ENCODE data around the gene DHRS7B.
"Not testable (repeated sequence)": the region's sequence is repeated elsewhere in the genome, so short reads cannot be mapped to it uniquely, and the experiment has no call there.

The DHRS7B gene

GRCh38 chr17:21085280-21085679 lies 41.5 kb upstream of the DHRS7B start:
- not testable (repeated sequence) for H3K4me1 ChIP-seq (ENCODE audit: control insufficient read depth, low read depth, low read length); H2BK120ac ChIP-seq (ENCODE audit: low read depth, low read length); H3K56ac ChIP-seq (ENCODE audit: low read length); H3K4ac ChIP-seq (ENCODE audit: low read depth, low read length); H3K36me3 ChIP-seq (ENCODE audit: control insufficient read depth, insufficient read depth, low read length); H2BK5ac ChIP-seq (ENCODE audit: low read length); H3K79me2 ChIP-seq (ENCODE audit: control insufficient read depth, insufficient read depth, low read length); H3K27ac ChIP-seq (ENCODE audit: low read depth, low read length); H3K18ac ChIP-seq (ENCODE audit: low read length); H3K4me3 ChIP-seq (ENCODE audit: low read length); H4K8ac ChIP-seq (ENCODE audit: low read depth, low read length); H2BK15ac ChIP-seq (replicated peaks; ENCODE audit: low read depth); H3K4me2 ChIP-seq (ENCODE audit: low read length); H3K79me1 ChIP-seq (ENCODE audit: low read length); H2AK5ac ChIP-seq (ENCODE audit: low read length); H3K23ac ChIP-seq (ENCODE audit: low read length); DNase-seq; H3K9ac ChIP-seq (ENCODE audit: low read length); H3K27me3 ChIP-seq (ENCODE audit: insufficient read depth, low read length, poor library complexity); H4K5ac ChIP-seq (ENCODE audit: low read length)
- WGBS (ENCODE audit: extremely low coverage, insufficient coverage, low lambda C conversion rate) = no CpG with 5 or more reads among the region's 1 CpG

GRCh38 chr17:21085707-21086106 lies 41.1 kb upstream of the DHRS7B start:
- Histone ChIP-seq H2AK5ac (ENCODE audit: low read length) (no peak overlapping the region), H3K36me3 (ENCODE audit: control insufficient read depth, insufficient read depth, low read length) (no peaks in the 10 kb centered on the region), H3K4me3 (ENCODE audit: low read length) (no peak overlapping the region), H3K27me3 (ENCODE audit: insufficient read depth, low read length, poor library complexity) (no peaks in the 10 kb centered on the region), H4K8ac (ENCODE audit: low read depth, low read length) (no peak overlapping the region), H3K56ac (ENCODE audit: low read length) (no peak overlapping the region), H3K4me1 (ENCODE audit: control insufficient read depth, low read depth, low read length) (no peaks in the 10 kb centered on the region), H2BK5ac (ENCODE audit: low read length) (no peak overlapping the region), H3K18ac (ENCODE audit: low read length) (no peak overlapping the region), H3K27ac (ENCODE audit: low read depth, low read length) (no peak overlapping the region), H3K79me2 (ENCODE audit: control insufficient read depth, insufficient read depth, low read length) (no peaks in the 10 kb centered on the region), H2BK120ac (ENCODE audit: low read depth, low read length) (no peak overlapping the region), H3K4me2 (ENCODE audit: low read length) (no peak overlapping the region), H2BK15ac (replicated peaks; ENCODE audit: low read depth) (no peak overlapping the region), H3K9ac (ENCODE audit: low read length) (no peak overlapping the region), H3K4ac (ENCODE audit: low read depth, low read length) (no peak overlapping the region), H4K5ac (ENCODE audit: low read length) (no peak overlapping the region), H3K23ac (ENCODE audit: low read length) (no peak overlapping the region), H3K79me1 (ENCODE audit: low read length) (no peaks in the 10 kb centered on the region)
- DNase-seq = no peak
- WGBS (ENCODE audit: extremely low coverage, insufficient coverage, low lambda C conversion rate) = no CpG with 5 or more reads among the region's 32 CpGs

- Histone ChIP-seq H3K27ac (ENCODE audit: low read depth, low read length) (no peak overlapping the region), H3K79me2 (ENCODE audit: control insufficient read depth, insufficient read depth, low read length) (no peaks in the 10 kb centered on the region), H3K18ac (ENCODE audit: low read length) (no peak overlapping the region), H3K79me1 (ENCODE audit: low read length) (no peaks in the 10 kb centered on the region), H3K9ac (ENCODE audit: low read length) (no peak overlapping the region), H3K56ac (ENCODE audit: low read length) (no peak overlapping the region), H2BK5ac (ENCODE audit: low read length) (no peak overlapping the region), H3K4ac (ENCODE audit: low read depth, low read length) (no peak overlapping the region), H2BK120ac (ENCODE audit: low read depth, low read length) (no peak overlapping the region), H3K36me3 (ENCODE audit: control insufficient read depth, insufficient read depth, low read length) (no peaks in the 10 kb centered on the region), H3K27me3 (ENCODE audit: insufficient read depth, low read length, poor library complexity) (no peaks in the 10 kb centered on the region), H2AK5ac (ENCODE audit: low read length) (no peak overlapping the region), H4K5ac (ENCODE audit: low read length) (no peak overlapping the region), H2BK15ac (replicated peaks; ENCODE audit: low read depth) (no peak overlapping the region), H3K4me2 (ENCODE audit: low read length) (no peak overlapping the region), H3K4me1 (ENCODE audit: control insufficient read depth, low read depth, low read length) (no peaks in the 10 kb centered on the region), H3K23ac (ENCODE audit: low read length) (no peak overlapping the region), H4K8ac (ENCODE audit: low read depth, low read length) (no peak overlapping the region), H3K4me3 (ENCODE audit: low read length) (no peak overlapping the region)
- no peak for DNase-seq
- no CpG with 5 or more reads among the region's 1 CpG for WGBS (ENCODE audit: extremely low coverage, insufficient coverage, low lambda C conversion rate)
Observed at GRCh38 chr17:21089145-21089544, 37.6 kb upstream of the DHRS7B start.

- H3K4me2 ChIP-seq (ENCODE audit: low read length) = no peak overlapping the region
- no peak overlapping the region for H2BK15ac ChIP-seq (replicated peaks; ENCODE audit: low read depth)
- no peaks in the 10 kb centered on the region for H3K79me1 ChIP-seq (ENCODE audit: low read length)
- H3K27me3 ChIP-seq (ENCODE audit: insufficient read depth, low read length, poor library complexity) = no peaks in the 10 kb centered on the region
- no peak overlapping the region for H3K18ac ChIP-seq (ENCODE audit: low read length)
- H4K5ac ChIP-seq (ENCODE audit: low read length) = no peak overlapping the region
- H3K36me3 ChIP-seq (ENCODE audit: control insufficient read depth, insufficient read depth, low read length) = no peaks in the 10 kb centered on the region
- no peak overlapping the region for H3K4me3 ChIP-seq (ENCODE audit: low read length)
- H2BK5ac ChIP-seq (ENCODE audit: low read length) = no peak overlapping the region
- no peak overlapping the region for H3K56ac ChIP-seq (ENCODE audit: low read length)
- H3K79me2 ChIP-seq (ENCODE audit: control insufficient read depth, insufficient read depth, low read length) = no peaks in the 10 kb centered on the region
- no peak overlapping the region for H4K8ac ChIP-seq (ENCODE audit: low read depth, low read length)
- no peak overlapping the region for H2AK5ac ChIP-seq (ENCODE audit: low read length)
- no peak overlapping the region for H3K9ac ChIP-seq (ENCODE audit: low read length)
- WGBS (ENCODE audit: extremely low coverage, insufficient coverage, low lambda C conversion rate) = no CpG with 5 or more reads among the region's 7 CpGs
- H3K23ac ChIP-seq (ENCODE audit: low read length) = no peak overlapping the region
- H3K4ac ChIP-seq (ENCODE audit: low read depth, low read length) = no peak overlapping the region
- DNase-seq = no peak
- no peaks in the 10 kb centered on the region for H3K4me1 ChIP-seq (ENCODE audit: control insufficient read depth, low read depth, low read length)
- H3K27ac ChIP-seq (ENCODE audit: low read depth, low read length) = no peak overlapping the region
- H2BK120ac ChIP-seq (ENCODE audit: low read depth, low read length) = no peak overlapping the region
Observed at GRCh38 chr17:21089933-21090901, 36.5 kb upstream of the DHRS7B start.

GRCh38 chr17:21090902-21091618 lies 35.7 kb upstream of the DHRS7B start:
- no peak overlapping the region for H2BK5ac ChIP-seq (ENCODE audit: low read length)
- no peak overlapping the region for H3K18ac ChIP-seq (ENCODE audit: low read length)
- no peak overlapping the region for H3K4me2 ChIP-seq (ENCODE audit: low read length)
- H3K23ac ChIP-seq (ENCODE audit: low read length) = no peak overlapping the region
- no peaks in the 10 kb centered on the region for H3K36me3 ChIP-seq (ENCODE audit: control insufficient read depth, insufficient read depth, low read length)
- no peak overlapping the region for H3K4me3 ChIP-seq (ENCODE audit: low read length)
- H2BK15ac ChIP-seq (replicated peaks; ENCODE audit: low read depth) = no peak overlapping the region
- no peaks in the 10 kb centered on the region for H3K79me1 ChIP-seq (ENCODE audit: low read length)
- WGBS (ENCODE audit: extremely low coverage, insufficient coverage, low lambda C conversion rate) = no CpG with 5 or more reads among the region's 4 CpGs
- H3K4ac ChIP-seq (ENCODE audit: low read depth, low read length) = no peak overlapping the region
- DNase-seq = peak; percentile 23
- no peaks in the 10 kb centered on the region for H3K4me1 ChIP-seq (ENCODE audit: control insufficient read depth, low read depth, low read length)
- H3K56ac ChIP-seq (ENCODE audit: low read length) = no peak overlapping the region
- H2BK120ac ChIP-seq (ENCODE audit: low read depth, low read length) = no peak overlapping the region
- H4K8ac ChIP-seq (ENCODE audit: low read depth, low read length) = no peak overlapping the region
- H3K27me3 ChIP-seq (ENCODE audit: insufficient read depth, low read length, poor library complexity) = no peaks in the 10 kb centered on the region
- H2AK5ac ChIP-seq (ENCODE audit: low read length) = no peak overlapping the region
- H3K27ac ChIP-seq (ENCODE audit: low read depth, low read length) = no peak overlapping the region
- no peaks in the 10 kb centered on the region for H3K79me2 ChIP-seq (ENCODE audit: control insufficient read depth, insufficient read depth, low read length)
- no peak overlapping the region for H4K5ac ChIP-seq (ENCODE audit: low read length)
- no peak overlapping the region for H3K9ac ChIP-seq (ENCODE audit: low read length)
